Neural crest cell (in vitro differentiated cells): ENCODE measurements around the gene VAMP1. TPM values are rescaled to one million over a fixed set of nuclear protein-coding genes. Genes with fewer than 3 reads are reported as not detected.
"Not testable (repeated sequence)": the region's sequence is repeated elsewhere in the genome, so short reads cannot be mapped to it uniquely, and the experiment has no call there.

Experiments
- DNase-seq: peaks from one replicate; pipeline ENCODE4 v3.0.0; 2021; ENCODE audit warnings: low read depth, mixed read lengths, low spot score
- H3K27ac Mint-ChIP-seq: one replicate; pipeline ENCODE4 v1.8.0; 2021; ENCODE audit warnings: mild to moderate bottlenecking, mixed read lengths; ENCODE audit not compliant: unreplicated experiment
- H3K27me3 Mint-ChIP-seq: 2 replicates; pipeline ENCODE4 v1.8.0; 2021; ENCODE audit warnings: low read depth, mild to moderate bottlenecking, mixed read lengths
- H3K36me3 Mint-ChIP-seq: 2 replicates; pipeline ENCODE4 v1.8.0; 2021; ENCODE audit warnings: low read depth, mild to moderate bottlenecking, mixed read lengths
- H3K4me1 Mint-ChIP-seq: 2 replicates; pipeline ENCODE4 v1.8.0; 2021; ENCODE audit warnings: mixed read lengths
- H3K4me3 Mint-ChIP-seq: one replicate; pipeline ENCODE4 v1.8.0; 2021; ENCODE audit warnings: mild to moderate bottlenecking, mixed read lengths
- H3K9me3 Mint-ChIP-seq: 2 replicates; pipeline ENCODE4 v1.8.0; 2021; ENCODE audit warnings: mixed read lengths
- CTCF ChIP-seq: fragments of 200-600 bp; sonication (generic); conservative IDR thresholded peaks from 2 replicates; pipeline ENCODE4 v1.5.0; 2021; ENCODE audit warnings: antibody characterized with exemption, mild to moderate bottlenecking
- total RNA-seq: library from RNA; stranded (reverse); gene quantifications from 2 replicates; pipeline ENCODE4 v1.2.1, GENCODE V29; 2021

Gene VAMP1
- total RNA-seq, 1 donor from 2014 or later: 9.8 TPM

GRCh38 chr12:6468283-6468575, 2.2 kb downstream of the VAMP1 start:
- peak overlapping the region; percentile 66 for H3K4me3 Mint-ChIP-seq
- no peak for TF ChIP-seq CTCF

GRCh38 chr12:6467571-6468282, 2.8 kb downstream of the VAMP1 start:
- not testable (repeated sequence) for H3K27me3 Mint-ChIP-seq, DNase-seq, H3K27ac Mint-ChIP-seq, H3K9me3 Mint-ChIP-seq, H3K36me3 Mint-ChIP-seq
- peaks cover 19% of the 10 kb centered on the region for H3K4me1 Mint-ChIP-seq
- peak overlapping the region; percentile 57 for H3K4me3 Mint-ChIP-seq

More at GRCh38 chr12:6468283-6468575, 2.2 kb downstream of the VAMP1 start:
- Mint-ChIP-seq H3K36me3 (peaks cover 3% of the 10 kb centered on the region), H3K27ac (no peak overlapping the region), H3K4me1 (peaks cover 19% of the 10 kb centered on the region), H3K27me3 (no peaks in the 10 kb centered on the region), H3K9me3 (no peaks in the 10 kb centered on the region)
- DNase-seq: no peak

GRCh38 chr12:6466751-6467150, 3.7 kb downstream of the VAMP1 start:
- not testable (repeated sequence) for H3K36me3 Mint-ChIP-seq, H3K27ac Mint-ChIP-seq, H3K9me3 Mint-ChIP-seq, DNase-seq, H3K27me3 Mint-ChIP-seq
- Mint-ChIP-seq H3K4me1 (peaks cover 22% of the 10 kb centered on the region), H3K4me3 (peak overlapping the region; percentile 57)

GRCh38 chr12:6466184-6466573, 4.3 kb downstream of the VAMP1 start:
- H3K4me3 Mint-ChIP-seq: no peak overlapping the region
- peaks cover 3% of the 10 kb centered on the region for H3K36me3 Mint-ChIP-seq
- no peaks in the 10 kb centered on the region for H3K9me3 Mint-ChIP-seq
- H3K27ac Mint-ChIP-seq: no peak overlapping the region
- DNase-seq: no peak
- peaks cover 19% of the 10 kb centered on the region for H3K4me1 Mint-ChIP-seq
- no peak for TF ChIP-seq CTCF
- H3K27me3 Mint-ChIP-seq: no peaks in the 10 kb centered on the region

- Mint-ChIP-seq H3K4me3 (peak overlapping the region; percentile 59), H3K9me3 (no peaks in the 10 kb centered on the region), H3K4me1 (peaks cover 15% of the 10 kb centered on the region), H3K36me3 (peaks cover 7% of the 10 kb centered on the region), H3K27me3 (no peaks in the 10 kb centered on the region), H3K27ac (no peak overlapping the region)
- peak; percentile 83 for TF ChIP-seq CTCF
- DNase-seq: peak; percentile 57
These were observed 4.9 kb downstream of the VAMP1 start for GRCh38 chr12:6465467-6466183.

- Mint-ChIP-seq H3K9me3 (no peaks in the 10 kb centered on the region), H3K4me3 (no peak overlapping the region), H3K27ac (no peak overlapping the region), H3K4me1 (peaks cover 7% of the 10 kb centered on the region), H3K36me3 (peaks cover 7% of the 10 kb centered on the region), H3K27me3 (no peaks in the 10 kb centered on the region)
- TF ChIP-seq CTCF: no peak
- DNase-seq: no peak
These were observed 5.9 kb downstream of the VAMP1 start for GRCh38 chr12:6464531-6464930.
